Left ventricle myocardium inferior (tissue), 1 donor: ENCODE results near the gene CHCHD1. TPM values are rescaled to one million over a fixed set of nuclear protein-coding genes. Genes with fewer than 3 reads are reported as not detected.

ENCODE experiments used
- DNase-seq: peaks from one replicate; pipeline ENCODE4 v3.0.0-alpha.2; 2020
- H3K27ac ChIP-seq: fragments of 200-600 bp; replicated peaks from 2 replicates; pipeline ENCODE4 v1.8.0; 2021
- H3K27me3 ChIP-seq: fragments of 200-600 bp; 2 replicates; pipeline ENCODE4 v1.8.0; 2021; ENCODE audit warnings: low read depth
- H3K36me3 ChIP-seq: fragments of 200-600 bp; 2 replicates; pipeline ENCODE4 v1.8.0; 2021
- H3K4me1 ChIP-seq: fragments of 200-600 bp; 2 replicates; pipeline ENCODE4 v1.8.0; 2021
- H3K4me3 ChIP-seq: fragments of 200-600 bp; 2 replicates; pipeline ENCODE4 v1.8.0; 2021; ENCODE audit warnings: mild to moderate bottlenecking, moderate library complexity
- H3K9me3 ChIP-seq: fragments of 200-600 bp; replicated peaks from 2 replicates; pipeline ENCODE4 v1.8.0; 2021
- intact Hi-C: fragments of 100-400 bp; cut with micrococcal nuclease; formaldehyde crosslinking; loops from one replicate; pipeline ENCODE4 v1.11.0; 2022
- total RNA-seq: library from RNA; stranded (reverse); fragmentation: NEBNext Ultra II Directional; extraction: Animal tissue kit (Norgen Biotek cat#: 25700); gene quantifications from one replicate; pipeline ENCODE4 v1.2.1, GENCODE V29; 2021
- TF ChIP-seq, protein P1 (sequence below): fragments of 200-600 bp; IDR thresholded peaks from 2 replicates; pipeline ENCODE4 v1.8.0; 2021; ENCODE audit warnings: antibody characterized with exemption, mild to moderate bottlenecking, borderline replicate concordance
- donor health status: DM: no; HTN: yes; CAD: no; lungs with severe emphysema.

CHCHD1 gene
- total RNA-seq, 1 donor from 2014 or later = 27.4 TPM

DNA sequence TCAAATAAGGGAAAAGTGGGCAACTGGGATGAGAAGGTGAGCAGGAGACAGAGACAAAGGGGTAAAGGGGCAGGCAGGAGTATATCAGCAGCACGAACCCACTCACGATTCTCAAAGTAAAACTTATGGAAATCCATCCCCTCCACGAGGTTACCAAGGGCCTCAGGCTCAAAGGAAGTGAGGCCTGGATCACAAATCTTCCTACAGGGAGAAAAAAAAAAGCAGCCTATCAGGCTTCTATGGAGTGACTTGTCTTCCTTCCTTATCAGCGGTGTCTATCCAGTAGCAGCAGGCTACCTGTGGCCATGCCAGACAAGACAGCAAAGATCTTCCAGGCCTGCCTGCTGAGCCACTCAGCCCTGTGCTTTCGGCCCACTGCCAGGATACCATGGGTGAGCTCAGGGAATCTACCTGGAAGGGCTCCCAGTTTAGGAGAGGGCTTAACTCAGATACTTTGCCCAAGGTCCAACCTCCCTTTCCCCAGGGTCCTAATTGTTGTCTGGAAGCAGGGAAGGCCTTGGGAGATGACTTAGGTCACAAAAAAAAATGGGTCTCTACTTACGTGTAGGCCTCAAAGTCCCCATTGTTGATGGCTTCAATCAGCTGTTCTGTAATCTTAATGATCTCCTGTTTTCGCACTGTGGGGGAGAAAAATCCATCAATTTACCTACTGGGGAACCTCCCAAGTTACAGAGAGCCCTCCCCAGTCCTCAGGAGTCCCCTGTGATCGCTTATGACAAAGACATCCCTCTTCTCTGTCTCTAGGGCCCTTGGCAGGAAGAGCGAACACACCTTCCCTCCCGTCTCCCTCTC is 35.3 kb downstream of the CHCHD1 start:
- TF ChIP-seq, protein P1, sequence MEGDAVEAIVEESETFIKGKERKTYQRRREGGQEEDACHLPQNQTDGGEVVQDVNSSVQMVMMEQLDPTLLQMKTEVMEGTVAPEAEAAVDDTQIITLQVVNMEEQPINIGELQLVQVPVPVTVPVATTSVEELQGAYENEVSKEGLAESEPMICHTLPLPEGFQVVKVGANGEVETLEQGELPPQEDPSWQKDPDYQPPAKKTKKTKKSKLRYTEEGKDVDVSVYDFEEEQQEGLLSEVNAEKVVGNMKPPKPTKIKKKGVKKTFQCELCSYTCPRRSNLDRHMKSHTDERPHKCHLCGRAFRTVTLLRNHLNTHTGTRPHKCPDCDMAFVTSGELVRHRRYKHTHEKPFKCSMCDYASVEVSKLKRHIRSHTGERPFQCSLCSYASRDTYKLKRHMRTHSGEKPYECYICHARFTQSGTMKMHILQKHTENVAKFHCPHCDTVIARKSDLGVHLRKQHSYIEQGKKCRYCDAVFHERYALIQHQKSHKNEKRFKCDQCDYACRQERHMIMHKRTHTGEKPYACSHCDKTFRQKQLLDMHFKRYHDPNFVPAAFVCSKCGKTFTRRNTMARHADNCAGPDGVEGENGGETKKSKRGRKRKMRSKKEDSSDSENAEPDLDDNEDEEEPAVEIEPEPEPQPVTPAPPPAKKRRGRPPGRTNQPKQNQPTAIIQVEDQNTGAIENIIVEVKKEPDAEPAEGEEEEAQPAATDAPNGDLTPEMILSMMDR = no peak
- Histone ChIP-seq H3K9me3 (no peaks in the 10 kb centered on the region), H3K27ac (peak overlapping the region; percentile 51), H3K27me3 (no peaks in the 10 kb centered on the region), H3K4me3 (no peak overlapping the region), H3K36me3 (peaks cover 38% of the 10 kb centered on the region), H3K4me1 (peaks cover 21% of the 10 kb centered on the region)
- intact Hi-C loops = no loop called here
- no peak for DNase-seq

DNA sequence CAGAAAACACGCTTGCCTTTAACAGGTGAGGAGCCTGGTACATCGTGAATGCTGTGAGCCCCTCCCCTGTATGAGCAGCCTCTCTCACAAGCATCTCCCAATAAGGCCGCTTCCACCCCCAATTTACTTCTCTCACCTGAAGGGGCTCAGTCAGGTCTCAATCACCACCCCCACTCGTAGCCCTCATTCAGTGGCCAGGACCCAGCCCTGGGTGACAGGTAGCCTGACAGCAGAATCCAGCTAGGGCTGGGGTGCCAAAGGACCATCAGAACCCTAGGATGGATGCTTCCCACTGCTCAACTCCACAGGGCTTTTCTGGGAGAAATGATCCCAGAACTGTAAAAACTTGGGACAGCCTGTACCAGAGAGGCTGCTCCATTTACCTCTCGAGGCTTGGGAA is 36.0 kb downstream of the CHCHD1 start:
- Histone ChIP-seq H3K9me3 (no peaks in the 10 kb centered on the region), H3K27me3 (no peaks in the 10 kb centered on the region), H3K4me3 (no peak overlapping the region), H3K4me1 (peaks cover 21% of the 10 kb centered on the region), H3K27ac (no peak overlapping the region), H3K36me3 (peaks cover 38% of the 10 kb centered on the region)
- TF ChIP-seq, protein P1 = no peak
- intact Hi-C loops = no loop called here
- no peak for DNase-seq

GRCh38 chr10:73818402-73818801 is 36.6 kb downstream of the CHCHD1 start:
- Histone ChIP-seq H3K4me1 (peaks cover 21% of the 10 kb centered on the region), H3K27ac (no peak overlapping the region), H3K9me3 (no peaks in the 10 kb centered on the region), H3K36me3 (peaks cover 37% of the 10 kb centered on the region), H3K4me3 (no peak overlapping the region), H3K27me3 (no peaks in the 10 kb centered on the region)
- DNase-seq = no peak
- intact Hi-C loops = no loop called here
- TF ChIP-seq, protein P1 = no peak

DNA sequence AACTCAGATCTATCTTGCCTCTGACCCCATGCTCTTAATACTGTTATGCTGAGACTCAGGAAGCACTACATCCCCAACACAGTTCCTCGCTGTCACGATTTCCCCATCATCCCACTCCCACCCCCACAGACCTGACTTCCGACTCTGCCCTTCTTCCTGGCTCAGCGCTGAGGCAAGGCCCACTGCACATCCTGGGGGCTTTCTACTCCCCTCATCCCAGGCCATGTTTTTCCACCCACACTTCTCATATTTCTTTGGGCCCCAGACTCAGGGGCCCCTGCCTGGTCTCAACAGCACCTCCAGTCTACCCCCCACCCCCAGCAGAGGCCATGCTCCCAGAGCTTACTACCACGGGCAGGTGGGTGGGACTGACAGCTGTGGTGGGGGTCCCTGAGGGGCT is 37.2 kb downstream of the CHCHD1 start:
- Histone ChIP-seq H3K9me3 (no peaks in the 10 kb centered on the region), H3K4me3 (no peak overlapping the region), H3K27ac (peak overlapping the region; percentile 42), H3K4me1 (peaks cover 21% of the 10 kb centered on the region), H3K27me3 (no peaks in the 10 kb centered on the region), H3K36me3 (peaks cover 32% of the 10 kb centered on the region)
- intact Hi-C loops = no loop called here
- DNase-seq = no peak
- TF ChIP-seq, protein P1 = no peak

GRCh38 chr10:73819513-73820093 is 37.8 kb downstream of the CHCHD1 start:
- peak; percentile 53 for DNase-seq
- Histone ChIP-seq H3K4me1 (peaks cover 21% of the 10 kb centered on the region), H3K9me3 (no peaks in the 10 kb centered on the region), H3K36me3 (peaks cover 33% of the 10 kb centered on the region), H3K27ac (peak overlapping the region; percentile 42), H3K4me3 (no peak overlapping the region), H3K27me3 (no peaks in the 10 kb centered on the region)
- TF ChIP-seq, protein P1 = no peak
- intact Hi-C loops = no loop called here
